HG03460 (cell line): ENCODE data around the gene AIPL1.

Experiments
- ATAC-seq: cut with Tn5 transposase; IDR thresholded peaks from one replicate; pipeline ENCODE4 v1.9.1; 2021; ENCODE audit not compliant: unreplicated experiment

AIPL1 gene

GRCh38 chr17:6421700-6422604 lies 13.0 kb downstream of the AIPL1 start:
- ATAC-seq, result no peak

- ATAC-seq, result no peak
Observed at GRCh38 chr17:6420173-6420641, 14.7 kb downstream of the AIPL1 start.

GRCh38 chr17:6415616-6416015 lies 19.3 kb downstream of the AIPL1 start:
- no peak for ATAC-seq

GRCh38 chr17:6413065-6413464 lies 21.9 kb downstream of the AIPL1 start:
- no peak for ATAC-seq

- ATAC-seq, result no peak
Observed at GRCh38 chr17:6408735-6409134, 26.2 kb downstream of the AIPL1 start.

GRCh38 chr17:6408276-6408675 lies 26.6 kb downstream of the AIPL1 start:
- ATAC-seq, result no peak

- no peak for ATAC-seq
Observed at GRCh38 chr17:6402258-6402657, 32.7 kb downstream of the AIPL1 start.

- no peak for ATAC-seq
Observed at GRCh38 chr17:6398955-6399354, 36.0 kb downstream of the AIPL1 start.

GRCh38 chr17:6394055-6394606 lies 40.8 kb downstream of the AIPL1 start:
- ATAC-seq, result no peak

GRCh38 chr17:6393351-6393952 lies 41.5 kb downstream of the AIPL1 start:
- no peak for ATAC-seq

GRCh38 chr17:6392609-6393350 lies 42.1 kb downstream of the AIPL1 start:
- no peak for ATAC-seq

GRCh38 chr17:6388416-6388815 lies 46.5 kb downstream of the AIPL1 start:
- ATAC-seq, result no peak

GRCh38 chr17:6387858-6388257 lies 47.1 kb downstream of the AIPL1 start:
- no peak for ATAC-seq

- no peak for ATAC-seq
Observed at GRCh38 chr17:6387442-6387841, 47.5 kb downstream of the AIPL1 start.

GRCh38 chr17:6386041-6386630 lies 48.8 kb downstream of the AIPL1 start:
- ATAC-seq, result no peak

GRCh38 chr17:6384481-6384880 lies 50.4 kb downstream of the AIPL1 start:
- ATAC-seq, result no peak

GRCh38 chr17:6381526-6382465 lies 53.1 kb downstream of the AIPL1 start:
- no peak for ATAC-seq

- no peak for ATAC-seq
Observed at GRCh38 chr17:6380915-6381438, 53.9 kb downstream of the AIPL1 start.

- no peak for ATAC-seq
Observed at GRCh38 chr17:6377906-6378305, 57.0 kb downstream of the AIPL1 start.

GRCh38 chr17:6376931-6377361 lies 58.0 kb downstream of the AIPL1 start:
- no peak for ATAC-seq
